ENCODE data around the gene TSN.
"Not testable (repeated sequence)": the region's sequence is repeated elsewhere in the genome, so short reads cannot be mapped to it uniquely, and the experiment has no call there.

GRCh38 chr2:121711481-121711880 lies 44.0 kb upstream of the TSN start:
- not testable (repeated sequence) for TF ChIP-seq POLR2AphosphoS5 (IDR thresholded peaks at IDR 0.05; ENCODE audit: borderline replicate concordance, low read depth, low read length); FOXP2 (optimal IDR thresholded peaks at IDR 0.05; ENCODE audit: control extremely low read depth, extremely low read length, insufficient read depth)

Measured in SK-N-MC (cell line).